Osteoblast (primary cell): ENCODE measurements around the gene G6PD. TPM values are rescaled to one million over a fixed set of nuclear protein-coding genes. Genes with fewer than 3 reads are reported as not detected.
A peak's percentile ranks its signal among the peaks of the same experiment; 100 is the strongest.
"Not testable (repeated sequence)": the region's sequence is repeated elsewhere in the genome, so short reads cannot be mapped to it uniquely, and the experiment has no call there.

Experiments used
- DNase-seq: peaks from one replicate; pipeline ENCODE4 v3.0.0; 2011; ENCODE audit warnings: low spot score, mixed read lengths; ENCODE audit not compliant: insufficient read length; ENCODE audit errors: missing footprints
- H2AFZ ChIP-seq: 2 replicates; pipeline ENCODE4 v1.6.0; 2011; ENCODE audit warnings: mild to moderate bottlenecking, low read length
- H3K27ac ChIP-seq: 2 replicates; pipeline ENCODE4 v1.5.1; 2011; ENCODE audit warnings: mild to moderate bottlenecking, low read depth, low read length, moderate library complexity
- H3K27me3 ChIP-seq: 2 replicates; pipeline ENCODE4 v1.6.0; 2012; ENCODE audit warnings: mild to moderate bottlenecking, control low read depth, inconsistent platforms, low read length, moderate library complexity; ENCODE audit not compliant: insufficient read depth
- H3K36me3 ChIP-seq: 2 replicates; pipeline ENCODE4 v1.5.1; 2011; ENCODE audit warnings: mild to moderate bottlenecking, low read length, control low read depth, moderate library complexity; ENCODE audit not compliant: insufficient read depth
- H3K4me1 ChIP-seq: 2 replicates; pipeline ENCODE4 v1.5.1; 2011; ENCODE audit warnings: mild to moderate bottlenecking, low read length, control low read depth, moderate library complexity; ENCODE audit not compliant: insufficient read depth
- H3K4me2 ChIP-seq: 2 replicates; pipeline ENCODE4 v1.6.0; 2011; ENCODE audit warnings: mild to moderate bottlenecking, low read length; ENCODE audit not compliant: insufficient read depth
- H3K4me3 ChIP-seq: fragments of 200-600 bp; sonication (generic); 3 replicates; pipeline ENCODE4 v1.5.1; 2012; ENCODE audit warnings: mild to moderate bottlenecking, low read length, inconsistent platforms; ENCODE audit not compliant: insufficient read depth
- H3K79me2 ChIP-seq: 2 replicates; pipeline ENCODE4 v1.6.0; 2012; ENCODE audit warnings: mild to moderate bottlenecking, low read length, control low read depth, inconsistent platforms; ENCODE audit not compliant: insufficient read depth
- H3K9me3 ChIP-seq: 2 replicates; pipeline ENCODE4 v1.5.1; 2011; ENCODE audit warnings: low read depth, low read length, control low read depth
- H4K20me1 ChIP-seq: 2 replicates; pipeline ENCODE4 v1.6.0; 2012; ENCODE audit warnings: mild to moderate bottlenecking, low read length, control low read depth; ENCODE audit not compliant: insufficient read depth
- CTCF ChIP-seq: IDR thresholded peaks from 2 replicates; pipeline ENCODE4 v1.5.1; 2011; ENCODE audit warnings: mild to moderate bottlenecking, low read depth, low read length, moderate library complexity; ENCODE audit errors: extremely low read depth
- total RNA-seq: library from RNA; depleted of rRNA; stranded (reverse); fragments of >200 nt; gene quantifications from 2 replicates; pipeline ENCODE4 v1.2.3, GENCODE V29; 2012

Gene G6PD
- total RNA-seq, 1 donor, result 88.7 TPM

- H3K4me2 ChIP-seq, result no peak overlapping the region
- no peak for TF ChIP-seq CTCF
- H2AFZ ChIP-seq, result no peak overlapping the region
Observed at GRCh38 chrX:154502098-154502497, 44.5 kb downstream of the G6PD start.

DNA sequence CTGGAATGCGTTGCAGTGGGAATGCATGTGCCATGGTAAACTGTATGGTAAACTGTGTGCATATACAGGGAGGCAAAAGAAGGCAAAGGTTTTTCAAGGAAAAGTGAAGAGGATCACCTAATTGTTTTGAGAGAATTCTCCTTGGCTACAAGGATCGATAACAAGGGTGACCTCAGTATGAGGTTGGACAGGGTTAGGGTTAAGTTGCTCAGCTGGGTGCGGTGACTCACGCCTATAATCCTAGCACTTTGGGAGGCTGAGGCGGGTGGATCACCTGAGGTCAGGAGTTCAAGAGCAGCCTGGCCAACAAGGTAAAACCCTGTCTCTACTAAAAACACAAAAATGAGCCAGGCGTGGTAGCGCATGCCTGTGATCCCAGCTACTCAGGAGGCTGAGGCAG is 45.2 kb downstream of the G6PD start:
- not testable (repeated sequence) for H3K36me3 ChIP-seq, H2AFZ ChIP-seq, H3K4me1 ChIP-seq, H3K79me2 ChIP-seq, H3K4me2 ChIP-seq, H4K20me1 ChIP-seq, H3K4me3 ChIP-seq, H3K27ac ChIP-seq, H3K9me3 ChIP-seq, H3K27me3 ChIP-seq
- peak; percentile 39 for DNase-seq

More at GRCh38 chrX:154502098-154502497, 44.5 kb downstream of the G6PD start:
- H3K4me1 ChIP-seq, result no peaks in the 10 kb centered on the region
- H3K9me3 ChIP-seq, result no peaks in the 10 kb centered on the region
- no peaks in the 10 kb centered on the region for H4K20me1 ChIP-seq
- H3K4me3 ChIP-seq, result no peak overlapping the region
- no peaks in the 10 kb centered on the region for H3K27me3 ChIP-seq
- H3K27ac ChIP-seq, result no peak overlapping the region
- DNase-seq, result no peak
- no peaks in the 10 kb centered on the region for H3K79me2 ChIP-seq
- no peaks in the 10 kb centered on the region for H3K36me3 ChIP-seq

- H3K27ac ChIP-seq, H3K4me3 ChIP-seq, H2AFZ ChIP-seq, H3K27me3 ChIP-seq, H3K36me3 ChIP-seq, H4K20me1 ChIP-seq, H3K79me2 ChIP-seq, H3K4me1 ChIP-seq, H3K9me3 ChIP-seq, H3K4me2 ChIP-seq, DNase-seq: not testable (repeated sequence)
Observed at GRCh38 chrX:154496591-154497137, 50.0 kb downstream of the G6PD start.

DNA sequence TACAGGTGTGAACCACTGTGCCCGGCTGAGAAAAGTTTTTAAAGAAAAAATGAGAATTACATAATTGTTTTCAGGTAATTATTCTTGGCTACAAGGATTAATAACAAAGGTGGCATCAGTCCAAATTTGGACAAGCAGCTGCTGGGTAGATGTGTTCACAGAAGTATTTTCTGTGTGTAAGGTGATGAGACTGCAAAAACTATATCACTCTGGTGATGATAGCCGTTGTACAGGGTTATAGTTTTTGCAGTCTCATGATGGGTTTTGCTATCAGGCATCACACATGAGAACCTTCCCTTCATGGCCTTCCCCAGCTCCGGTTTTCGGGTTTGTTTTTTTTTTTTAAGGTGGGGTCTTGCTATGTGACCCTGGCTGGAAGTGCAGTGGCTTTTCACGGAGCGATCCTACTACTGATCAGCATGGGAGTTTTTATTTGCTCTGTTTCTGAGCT is 51.1 kb downstream of the G6PD start:
- no peak for TF ChIP-seq CTCF
- no peak overlapping the region for H3K27ac ChIP-seq
- H3K9me3 ChIP-seq, result no peaks in the 10 kb centered on the region
- H3K27me3 ChIP-seq, result no peaks in the 10 kb centered on the region
- H3K4me2 ChIP-seq, result no peak overlapping the region
- H3K4me1 ChIP-seq, result no peaks in the 10 kb centered on the region
- no peak overlapping the region for H2AFZ ChIP-seq
- H3K79me2 ChIP-seq, result no peaks in the 10 kb centered on the region
- H3K4me3 ChIP-seq, result no peak overlapping the region
- no peak for DNase-seq
- no peaks in the 10 kb centered on the region for H4K20me1 ChIP-seq
- H3K36me3 ChIP-seq, result no peaks in the 10 kb centered on the region

GRCh38 chrX:154494715-154495114 is 51.9 kb downstream of the G6PD start:
- Histone ChIP-seq H3K27ac (no peak overlapping the region), H2AFZ (no peak overlapping the region), H3K4me3 (no peak overlapping the region), H3K27me3 (no peaks in the 10 kb centered on the region), H4K20me1 (no peaks in the 10 kb centered on the region), H3K9me3 (no peaks in the 10 kb centered on the region), H3K79me2 (peaks cover under 1% of the 10 kb centered on the region), H3K4me1 (peaks cover 1% of the 10 kb centered on the region), H3K36me3 (no peaks in the 10 kb centered on the region), H3K4me2 (no peak overlapping the region)
- DNase-seq, result no peak
- TF ChIP-seq CTCF, result no peak
